Ovary (tissue), 3 donors: Measurements from ENCODE around the gene KIFC1.

ENCODE experiments used
- CTCF ChIP-seq, 3 donors: fragments of 450-650 bp in 2 of 3; fragments of 200-600 bp in 1 of 3; IDR thresholded peaks; one replicate each; pipeline versions ENCODE4 v1.5.1 to v1.8.0; 2016 to 2022; ENCODE audit warnings: antibody characterized with exemption in 3 of 3, mild to moderate bottlenecking in 1 of 3
- POLR2A ChIP-seq: fragments of 450-650 bp; IDR thresholded peaks from one replicate; pipeline ENCODE4 v1.6.1; 2017; ENCODE audit warnings: antibody characterized with exemption, mild to moderate bottlenecking, moderate library complexity
- donor health status: DM: no; HTN: no; CAD: no.

DNA sequence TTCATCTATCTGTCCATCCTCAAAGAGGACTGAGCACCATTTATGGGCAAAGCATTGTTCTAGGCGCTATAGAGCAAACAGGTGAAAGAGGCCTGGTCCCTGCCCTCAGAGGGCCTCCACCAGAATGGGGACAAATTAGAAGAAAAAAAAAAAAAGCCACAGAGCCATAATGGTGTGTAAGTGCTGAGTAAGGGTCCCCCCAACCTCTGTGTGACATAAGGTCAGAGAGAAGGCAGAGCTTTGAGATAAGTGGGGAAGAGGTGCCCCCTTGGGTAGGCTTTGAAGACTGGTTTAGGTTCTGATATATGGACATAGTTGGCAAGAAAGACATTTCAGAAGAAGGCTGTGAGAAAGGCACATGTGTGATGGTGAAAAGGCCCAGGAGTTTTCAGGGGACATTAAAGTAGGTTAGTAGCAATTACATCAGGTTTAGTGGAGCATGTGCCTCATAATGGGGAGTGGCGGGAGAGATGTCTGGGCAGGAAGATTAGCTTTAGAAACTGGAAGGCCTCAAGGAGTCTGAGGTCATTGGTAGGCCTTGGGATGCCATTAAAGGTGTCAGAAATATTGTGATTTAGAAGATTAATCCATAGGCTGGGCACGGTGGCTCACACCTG, 47.5 kb downstream of the KIFC1 start:
- no peak for TF ChIP-seq CTCF (IDR thresholded peaks at IDR 0.05)
- TF ChIP-seq POLR2A: no peak
